Measurements from ENCODE around the gene PNRC1. TPM values are rescaled to one million over a fixed set of nuclear protein-coding genes. Genes with fewer than 3 reads are reported as not detected.

The PNRC1 gene
- polyA plus RNA-seq, 2 of the 4 experiments (the other 2 are of a cell fraction) = 27.2 to 37.8 TPM

DNA sequence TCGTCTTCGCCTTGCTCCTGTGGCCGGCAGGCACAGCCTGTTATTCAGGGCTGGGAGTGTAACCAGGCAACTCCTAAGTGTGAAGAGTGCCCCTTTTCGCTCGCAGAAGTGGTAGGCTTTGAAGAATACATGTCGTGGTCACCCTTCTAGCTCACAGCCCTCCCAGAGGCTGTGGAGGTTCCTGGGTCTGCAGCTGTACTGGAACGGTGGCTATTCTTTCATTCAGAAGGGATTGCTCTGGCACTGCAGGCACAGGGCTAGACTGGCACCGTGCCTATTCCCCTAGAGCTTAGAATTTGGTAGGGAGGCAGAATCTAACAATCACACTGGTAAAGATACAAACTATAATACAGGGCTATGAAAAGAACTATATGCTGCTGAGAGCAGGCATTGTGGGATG lies 38.4 kb downstream of the PNRC1 start:
- FAIRE-seq (no peak), ATAC-seq (0 out of 6 replicates have a peak, but pooled peaks have one; percentile 25 to 27), DNase-seq (ENCODE audit: low read depth in 1 of 2, low spot score in 1 of 2) (no peak)
- Histone ChIP-seq H3K4me2 (no peak overlapping the region), H3K4me3 (no peak overlapping the region), H3K27ac (no peak overlapping the region), H3K4me1 (peaks cover 23% of the 10 kb centered on the region; the same call in 2 of the 3 replicates), H3K9me3 (no peaks in the 10 kb centered on the region)
- WGBS (ENCODE audit: missing lambda C conversion rate) = 91% methylated on average over 8 of the region's 8 CpGs
- ChIA-PET POLR2A (no interaction called here), CTCF (interaction anchor here (1.5 to 5.1 kb wide), 2 partner anchors 22 to 136 kb away, joined by 3 to 38 read pairs; no protein-coding TSS in a partner anchor)
- TF ChIP-seq HEYL (CRISPR knock-in tag; IDR thresholded peaks at IDR 0.05) = no peak
- TF ChIP-seq MAX (IDR thresholded peaks at IDR 0.05) = no peak
- no peak for TF ChIP-seq RNF2 (IDR thresholded peaks at IDR 0.05; ENCODE audit: borderline replicate concordance, low read depth)
- TF ChIP-seq EHMT2 (IDR thresholded peaks at IDR 0.05; ENCODE audit: low read depth) = no peak
- no peak for TF ChIP-seq POLR2AphosphoS2 (conservative IDR thresholded peaks at IDR 0.05; ENCODE audit: low read length)
- TF ChIP-seq BHLHE40 (IDR thresholded peaks at IDR 0.05; ENCODE audit: low read depth, low read length) = no peak
- TF ChIP-seq, protein P1, sequence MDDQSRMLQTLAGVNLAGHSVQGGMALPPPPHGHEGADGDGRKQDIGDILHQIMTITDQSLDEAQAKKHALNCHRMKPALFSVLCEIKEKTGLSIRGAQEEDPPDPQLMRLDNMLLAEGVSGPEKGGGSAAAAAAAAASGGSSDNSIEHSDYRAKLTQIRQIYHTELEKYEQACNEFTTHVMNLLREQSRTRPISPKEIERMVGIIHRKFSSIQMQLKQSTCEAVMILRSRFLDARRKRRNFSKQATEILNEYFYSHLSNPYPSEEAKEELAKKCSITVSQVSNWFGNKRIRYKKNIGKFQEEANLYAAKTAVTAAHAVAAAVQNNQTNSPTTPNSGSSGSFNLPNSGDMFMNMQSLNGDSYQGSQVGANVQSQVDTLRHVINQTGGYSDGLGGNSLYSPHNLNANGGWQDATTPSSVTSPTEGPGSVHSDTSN (IDR thresholded peaks at IDR 0.05) = no peak
- no peak for TF ChIP-seq EHF (CRISPR knock-in tag; IDR thresholded peaks at IDR 0.05)
- TF ChIP-seq JUN (IDR thresholded peaks at IDR 0.05) = no peak
- TF ChIP-seq KDM5A (IDR thresholded peaks at IDR 0.05) = no peak
- TF ChIP-seq ZNF302 (CRISPR knock-in tag; IDR thresholded peaks at IDR 0.05) = no peak
- TF ChIP-seq NFE2L2 (conservative IDR thresholded peaks at IDR 0.05; ENCODE audit: low read length) = no peak
- TF ChIP-seq CBX2 (IDR thresholded peaks at IDR 0.05; ENCODE audit: borderline replicate concordance, low read depth) = no peak
- no peak for TF ChIP-seq ATOH8 (CRISPR knock-in tag; IDR thresholded peaks at IDR 0.05; ENCODE audit: low read depth)

- FAIRE-seq (no peak), DNase-seq (ENCODE audit: low read depth in 1 of 2, low spot score in 1 of 2) (peak in 1 of 2 experiments; percentile 37), ATAC-seq (no peak; a peak in 1 of 6 replicates)
- Histone ChIP-seq H3K27ac (peak overlapping the region; percentile 29 to 60; a peak in 3 of 6 replicates), H3K4me2 (peak overlapping the region; percentile 45), H3K9me3 (no peaks in the 10 kb centered on the region), H3K4me3 (no peak overlapping the region), H3K4me1 (peaks cover 23% of the 10 kb centered on the region; the same call in 2 of the 3 replicates)
- 18% methylated on average over 4 of the region's 4 CpGs for WGBS (ENCODE audit: missing lambda C conversion rate)
- ChIA-PET POLR2A (no interaction called here), CTCF (interaction anchor here (1.6 kb wide), 1 partner anchor 137 kb away, joined by 8 read pairs; no protein-coding TSS in a partner anchor)
- TF ChIP-seq, protein P2, sequence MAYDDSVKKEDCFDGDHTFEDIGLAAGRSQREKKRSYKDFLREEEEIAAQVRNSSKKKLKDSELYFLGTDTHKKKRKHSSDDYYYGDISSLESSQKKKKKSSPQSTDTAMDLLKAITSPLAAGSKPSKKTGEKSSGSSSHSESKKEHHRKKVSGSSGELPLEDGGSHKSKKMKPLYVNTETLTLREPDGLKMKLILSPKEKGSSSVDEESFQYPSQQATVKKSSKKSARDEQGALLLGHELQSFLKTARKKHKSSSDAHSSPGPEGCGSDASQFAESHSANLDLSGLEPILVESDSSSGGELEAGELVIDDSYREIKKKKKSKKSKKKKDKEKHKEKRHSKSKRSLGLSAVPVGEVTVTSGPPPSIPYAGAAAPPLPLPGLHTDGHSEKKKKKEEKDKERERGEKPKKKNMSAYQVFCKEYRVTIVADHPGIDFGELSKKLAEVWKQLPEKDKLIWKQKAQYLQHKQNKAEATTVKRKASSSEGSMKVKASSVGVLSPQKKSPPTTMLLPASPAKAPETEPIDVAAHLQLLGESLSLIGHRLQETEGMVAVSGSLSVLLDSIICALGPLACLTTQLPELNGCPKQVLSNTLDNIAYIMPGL (CRISPR knock-in tag; IDR thresholded peaks at IDR 0.05; ENCODE audit: borderline replicate concordance) = no peak
- TF ChIP-seq TP53 (CRISPR knock-in tag; IDR thresholded peaks at IDR 0.05) (no peak), JUNB (IDR thresholded peaks at IDR 0.05) (peak; percentile 29; the same call in 1 of the 2 replicates), FOSL2 (IDR thresholded peaks at IDR 0.05) (no peak), FOSL2 (CRISPR knock-in tag; IDR thresholded peaks at IDR 0.05) (peak; percentile 66)
Observed at GRCh38 chr6:89120371-89120770, 39.8 kb downstream of the PNRC1 start.

- POLR2A ChIA-PET = no interaction called here
- no peak for DNase-seq (ENCODE audit: low read depth in 1 of 2, low spot score in 1 of 2)
- Histone ChIP-seq H3K4me3 (no peak overlapping the region), H3K4me2 (no peak overlapping the region), H3K4me1 (peaks cover 17% of the 10 kb centered on the region; the same call in 2 of the 3 replicates), H3K27ac (no peak overlapping the region; a peak in 1 of 6 replicates), H3K9me3 (no peaks in the 10 kb centered on the region)
- no peak for TF ChIP-seq ZSCAN20 (CRISPR knock-in tag; IDR thresholded peaks at IDR 0.05)
- TF ChIP-seq NFE2L2 (conservative IDR thresholded peaks at IDR 0.05; ENCODE audit: low read length) = no peak
- peak; percentile 92 for TF ChIP-seq MAFK (IDR thresholded peaks at IDR 0.05; ENCODE audit: partially characterized antibody)
- 46% methylated on average over 1 of the region's 1 CpG for WGBS (ENCODE audit: missing lambda C conversion rate)
- ATAC-seq = no peak
- no peak for FAIRE-seq
- CTCF ChIA-PET = interaction anchor here (0.6 to 2.7 kb wide), 9 partner anchors 11 to 486 kb away, joined by 3 to 14 read pairs (median 3); no protein-coding TSS in a partner anchor
Observed at GRCh38 chr6:89121934-89122333, 41.4 kb downstream of the PNRC1 start.
